Measurements from ENCODE around the gene CA5A.
"Not testable (repeated sequence)": the region's sequence is repeated elsewhere in the genome, so short reads cannot be mapped to it uniquely, and the experiment has no call there.

GRCh38 chr16:87858151-87858993 lies 78.0 kb downstream of the CA5A start:
- TF ChIP-seq CTCF, EP300 (IDR thresholded peaks at IDR 0.05): not testable (repeated sequence)
